BJ (cell line): ENCODE measurements around the gene GLIPR1. TPM values are rescaled to one million over a fixed set of nuclear protein-coding genes. Genes with fewer than 3 reads are reported as not detected.

Source experiments
- CTCF ChIA-PET: fragments of 350-600 bp; formaldehyde crosslinking; extraction: SDS; loops from one replicate; lab custom pipeline; 2021; ENCODE audit warnings: antibody characterized with exemption, inconsistent platforms; lab: Yijun Ruan, JAX
- POLR2A ChIA-PET: fragments of 300-600 bp; sonication (Branson Sonifier 250); formaldehyde crosslinking; extraction: SDS; loops from one replicate; lab custom pipeline; 2021; ENCODE audit warnings: antibody characterized with exemption; lab: Charles Lee
- DNase-seq: peaks from one replicate; pipeline ENCODE4 v3.0.0-alpha.2; 2011; ENCODE audit warnings: low read depth
- H3K27me3 ChIP-seq: 2 replicates; pipeline ENCODE4 v1.6.0; 2011; ENCODE audit warnings: low read length; ENCODE audit not compliant: control insufficient read depth, insufficient read depth
- H3K36me3 ChIP-seq: 2 replicates; pipeline ENCODE4 v1.5.1; 2011; ENCODE audit warnings: low read length; ENCODE audit not compliant: control insufficient read depth, insufficient read depth
- H3K4me3 ChIP-seq: 2 replicates; pipeline ENCODE4 v1.5.1; 2011; ENCODE audit warnings: low read depth, mild to moderate bottlenecking, control low read depth, low read length
- CTCF ChIP-seq: IDR thresholded peaks from 2 replicates; pipeline ENCODE4 v1.5.1; 2011; ENCODE audit warnings: low read depth, mild to moderate bottlenecking, control low read depth, inconsistent platforms, low read length, moderate library complexity; ENCODE audit not compliant: insufficient read depth
- polyA minus RNA-seq: library from RNA; depleted of rRNA, polyadenylated mRNA; stranded (reverse); fragments of >200 nt; gene quantifications from 2 replicates; pipeline ENCODE4 v1.2.3, GENCODE V29; 2011; rRNA and poly(A)+ RNA removed
- polyA plus RNA-seq: library from polyadenylated mRNA; depleted of rRNA; stranded (reverse); fragments of >200 nt; gene quantifications from 2 replicates; pipeline ENCODE4 v1.2.3, GENCODE V29; 2011; rRNA removed

The GLIPR1 gene
- polyA plus RNA-seq = 175 and 214 TPM in 2 replicates
- 60.5 and 88.3 TPM in 2 replicates for polyA minus RNA-seq

GRCh38 chr12:75480469-75480949 is at the start of gene GLIPR1:
Gene GLIPR1 (plus strand): TSS chr12:75480755. CDS start chr12:75480881, 126 bp downstream.
- CTCF ChIA-PET = interaction anchor here (1.0 to 7.3 kb wide), 3 partner anchors 25 to 145 kb away, joined by 3 to 28 read pairs (median 5); partner anchors contain the start of genes GLIPR1L1 and GLIPR1L2
- Histone ChIP-seq H3K36me3 (no peaks in the 10 kb centered on the region), H3K4me3 (peak within 1 kb of the TSS; percentile 42), H3K27me3 (no peaks in the 10 kb centered on the region)
- POLR2A ChIA-PET = interaction anchor here (0.6 to 1.5 kb wide), 4 partner anchors 25 to 1079 kb away, joined by 3 to 4 read pairs (median 3); partner anchors contain the start of genes CAPS2 and OSBPL8
- peak; percentile 95 for DNase-seq
- no peak for TF ChIP-seq CTCF

- Histone ChIP-seq H3K36me3 (no peaks in the 10 kb centered on the region), H3K4me3 (no peak overlapping the region), H3K27me3 (no peaks in the 10 kb centered on the region)
- no peak for DNase-seq
- ChIA-PET POLR2A (no interaction called here), CTCF (interaction anchor here (0.9 kb wide), 1 partner anchor 10 kb away, joined by 3 read pairs; no protein-coding TSS in a partner anchor)
- TF ChIP-seq CTCF = no peak
These were observed 47.6 kb upstream of the GLIPR1 start for GRCh38 chr12:75432924-75433323.

DNA sequence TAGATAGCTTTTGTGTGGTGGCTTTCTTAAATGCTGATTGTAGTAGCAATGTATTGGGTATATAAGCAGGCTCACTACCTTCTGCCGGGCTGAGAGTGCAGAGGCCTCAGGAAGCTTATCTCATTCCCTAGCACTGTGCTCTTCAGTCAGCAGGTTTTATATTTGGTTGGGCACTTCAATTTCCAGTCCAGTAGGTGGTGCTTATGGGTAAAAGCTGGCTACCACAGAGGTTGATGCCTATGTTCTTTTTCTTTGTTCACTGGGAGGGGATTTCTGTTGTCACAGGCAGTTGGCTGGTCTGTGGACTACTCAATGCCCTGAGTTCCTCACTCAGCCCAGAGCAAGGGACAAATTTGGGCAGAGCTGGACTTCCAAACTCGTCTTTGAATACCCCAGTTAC is 43.0 kb upstream of the GLIPR1 start:
- H3K36me3 ChIP-seq = no peaks in the 10 kb centered on the region
- POLR2A ChIA-PET = no interaction called here
- H3K27me3 ChIP-seq = no peaks in the 10 kb centered on the region
- DNase-seq = no peak
- CTCF ChIA-PET = interaction anchor here (0.7 to 1.8 kb wide), 5 partner anchors 19 to 103 kb away, joined by 3 to 5 read pairs (median 3); partner anchors contain the start of genes GLIPR1L1 and GLIPR1L2
- H3K4me3 ChIP-seq = no peak overlapping the region
- TF ChIP-seq CTCF = peak; percentile 28

DNA sequence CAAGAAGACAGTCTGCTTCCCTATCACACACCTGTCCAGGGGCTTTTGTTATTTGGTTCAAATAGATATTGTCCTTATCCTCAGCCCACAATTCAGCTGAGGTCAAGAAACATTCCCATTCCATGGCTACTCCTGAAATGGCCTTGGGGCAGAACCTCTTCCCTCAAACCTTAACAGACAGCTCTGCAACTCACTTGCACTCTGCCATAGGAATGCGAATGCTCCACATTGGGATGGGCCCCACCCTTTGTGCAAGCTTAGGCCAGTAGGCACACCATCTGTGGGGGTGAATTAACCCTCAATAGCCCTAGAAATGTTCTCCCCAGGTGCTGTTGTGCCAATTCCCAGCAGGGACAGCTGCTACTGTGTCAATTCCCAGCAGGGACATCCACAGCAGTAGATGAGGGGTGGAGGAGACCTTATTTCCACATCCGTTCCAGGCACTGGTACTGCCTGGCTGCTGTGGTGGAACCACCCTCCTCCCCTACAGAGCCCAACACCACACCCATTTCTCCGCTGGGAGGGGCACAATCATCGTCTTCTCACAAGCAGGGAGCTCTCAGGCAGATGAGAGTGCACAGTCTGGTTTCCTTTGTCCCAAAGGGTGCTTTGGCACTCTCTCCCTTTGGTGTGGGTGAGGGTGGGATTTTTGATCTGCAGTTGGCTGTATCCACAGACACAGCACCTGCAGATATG is 42.3 kb upstream of the GLIPR1 start:
- no peaks in the 10 kb centered on the region for H3K27me3 ChIP-seq
- ChIA-PET POLR2A (no interaction called here), CTCF (interaction anchor here (1.0 to 1.8 kb wide), 2 partner anchors 40 to 104 kb away, joined by 3 to 5 read pairs; partner anchors contain the start of gene GLIPR1L1)
- no peak for DNase-seq
- H3K36me3 ChIP-seq = no peaks in the 10 kb centered on the region
- no peak overlapping the region for H3K4me3 ChIP-seq
- TF ChIP-seq CTCF = no peak

- ChIA-PET CTCF (no interaction called here), POLR2A (no interaction called here)
- H3K36me3 ChIP-seq = no peaks in the 10 kb centered on the region
- H3K27me3 ChIP-seq = no peaks in the 10 kb centered on the region
- no peak for DNase-seq
- TF ChIP-seq CTCF = no peak
- H3K4me3 ChIP-seq = no peak overlapping the region
These were observed 41.5 kb upstream of the GLIPR1 start for GRCh38 chr12:75439048-75439447.
